ENCODE results near the gene FAM184B. TPM values are rescaled to one million over a fixed set of nuclear protein-coding genes. Genes with fewer than 3 reads are reported as not detected.

Gene FAM184B
- polyA plus RNA-seq, 1 experiment = 0.01 TPM

DNA sequence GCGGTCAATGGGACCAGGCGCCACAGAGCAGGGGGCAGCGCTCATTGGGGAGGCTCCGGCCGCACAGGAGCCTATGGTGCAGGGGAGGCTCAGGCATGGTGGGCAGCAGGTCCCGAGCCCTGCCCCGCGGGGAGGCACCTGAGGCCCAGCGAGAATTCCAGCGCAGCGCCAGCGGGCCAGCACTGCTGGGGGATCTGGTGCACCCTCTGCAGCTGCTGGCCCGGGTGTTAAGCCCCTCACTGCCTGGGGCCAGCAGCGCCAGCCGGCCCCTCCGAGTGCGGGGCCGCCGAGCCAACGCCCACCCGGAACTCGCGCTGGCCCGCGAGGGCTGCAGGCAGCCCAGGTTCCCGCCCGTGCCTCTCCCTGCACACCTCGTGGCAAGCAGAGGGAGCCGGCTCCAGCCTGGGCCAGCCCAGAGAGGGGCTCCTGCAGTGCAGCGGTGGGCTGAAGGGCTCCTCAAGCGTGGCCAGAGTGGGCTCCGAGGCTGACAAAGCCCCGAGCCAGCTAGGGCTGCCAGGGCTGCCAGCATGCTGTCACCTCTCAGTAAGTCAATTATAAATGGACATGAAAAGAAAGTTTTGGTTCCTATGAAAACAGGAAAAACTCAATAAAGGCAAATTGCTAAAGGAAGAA, 14.5 kb downstream of the FAM184B start:
- DNase-seq (ENCODE audit: low read depth) = no peak
- Histone ChIP-seq H3K27me3 (ENCODE audit: control insufficient read depth, insufficient read depth, low read length) (no peaks in the 10 kb centered on the region; the same call in 1 of the 2 replicates), H3K36me3 (ENCODE audit: control insufficient read depth, insufficient read depth, low read length) (no peaks in the 10 kb centered on the region), H3K4me3 (ENCODE audit: low read depth, low read length) (no peak overlapping the region)
- TF ChIP-seq, protein P1, sequence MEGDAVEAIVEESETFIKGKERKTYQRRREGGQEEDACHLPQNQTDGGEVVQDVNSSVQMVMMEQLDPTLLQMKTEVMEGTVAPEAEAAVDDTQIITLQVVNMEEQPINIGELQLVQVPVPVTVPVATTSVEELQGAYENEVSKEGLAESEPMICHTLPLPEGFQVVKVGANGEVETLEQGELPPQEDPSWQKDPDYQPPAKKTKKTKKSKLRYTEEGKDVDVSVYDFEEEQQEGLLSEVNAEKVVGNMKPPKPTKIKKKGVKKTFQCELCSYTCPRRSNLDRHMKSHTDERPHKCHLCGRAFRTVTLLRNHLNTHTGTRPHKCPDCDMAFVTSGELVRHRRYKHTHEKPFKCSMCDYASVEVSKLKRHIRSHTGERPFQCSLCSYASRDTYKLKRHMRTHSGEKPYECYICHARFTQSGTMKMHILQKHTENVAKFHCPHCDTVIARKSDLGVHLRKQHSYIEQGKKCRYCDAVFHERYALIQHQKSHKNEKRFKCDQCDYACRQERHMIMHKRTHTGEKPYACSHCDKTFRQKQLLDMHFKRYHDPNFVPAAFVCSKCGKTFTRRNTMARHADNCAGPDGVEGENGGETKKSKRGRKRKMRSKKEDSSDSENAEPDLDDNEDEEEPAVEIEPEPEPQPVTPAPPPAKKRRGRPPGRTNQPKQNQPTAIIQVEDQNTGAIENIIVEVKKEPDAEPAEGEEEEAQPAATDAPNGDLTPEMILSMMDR (IDR thresholded peaks at IDR 0.05; ENCODE audit: insufficient read depth, low read depth, low read length) = no peak
- ChIA-PET CTCF (no interaction called here), POLR2A (no interaction called here)

- TF ChIP-seq, protein P1 (IDR thresholded peaks at IDR 0.05; ENCODE audit: insufficient read depth, low read depth, low read length) = no peak
- ChIA-PET POLR2A (no interaction called here), CTCF (no interaction called here)
- Histone ChIP-seq H3K36me3 (ENCODE audit: control insufficient read depth, insufficient read depth, low read length) (no peaks in the 10 kb centered on the region), H3K4me3 (ENCODE audit: low read depth, low read length) (no peak overlapping the region), H3K27me3 (ENCODE audit: control insufficient read depth, insufficient read depth, low read length) (peaks cover 2% of the 10 kb centered on the region; the same call in 1 of the 2 replicates)
- DNase-seq (ENCODE audit: low read depth) = no peak
Observed at GRCh38 chr4:17765514-17766286, 15.7 kb downstream of the FAM184B start.

DNA sequence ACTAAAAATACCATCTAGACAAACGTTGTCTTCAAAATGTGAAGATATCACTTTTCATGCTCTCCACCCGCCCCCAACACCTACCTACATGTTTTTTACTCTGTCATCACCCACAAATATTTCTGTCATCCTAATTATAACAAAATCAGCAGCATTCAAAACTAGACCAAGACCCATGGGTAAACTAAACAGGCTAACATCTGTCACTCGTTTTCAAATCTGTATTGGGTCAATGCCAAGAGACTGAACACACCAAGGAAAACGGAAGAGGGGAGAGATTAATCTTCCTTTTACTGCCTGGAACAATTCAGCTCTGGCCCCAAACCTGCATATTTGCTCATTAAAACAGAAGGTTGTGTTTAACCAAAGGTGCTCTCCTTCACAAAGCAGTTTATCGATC, 17.5 kb downstream of the FAM184B start:
- Histone ChIP-seq H3K36me3 (ENCODE audit: control insufficient read depth, insufficient read depth, low read length) (no peaks in the 10 kb centered on the region), H3K27me3 (ENCODE audit: control insufficient read depth, insufficient read depth, low read length) (peaks cover 2% of the 10 kb centered on the region; the same call in 1 of the 2 replicates), H3K4me3 (ENCODE audit: low read depth, low read length) (no peak overlapping the region)
- TF ChIP-seq, protein P1 (IDR thresholded peaks at IDR 0.05; ENCODE audit: insufficient read depth, low read depth, low read length) = no peak
- POLR2A ChIA-PET = interaction anchor here (0.9 kb wide), 1 partner anchor 18 kb away, joined by 4 read pairs; the partner anchor contains the start of gene FAM184B
- CTCF ChIA-PET = interaction anchor here (0.6 kb wide), 1 partner anchor 297 kb away, joined by 3 read pairs; no protein-coding TSS in a partner anchor
- no peak for DNase-seq (ENCODE audit: low read depth)

- Histone ChIP-seq H3K4me3 (ENCODE audit: low read depth, low read length) (no peak overlapping the region), H3K36me3 (ENCODE audit: control insufficient read depth, insufficient read depth, low read length) (no peaks in the 10 kb centered on the region), H3K27me3 (ENCODE audit: control insufficient read depth, insufficient read depth, low read length) (peaks cover 2% of the 10 kb centered on the region; the same call in 1 of the 2 replicates)
- no peak for DNase-seq (ENCODE audit: low read depth)
- CTCF ChIA-PET = interaction anchor here (1.0 to 1.1 kb wide), 2 partner anchors 23 to 26 kb away, joined by 3 read pairs; no protein-coding TSS in a partner anchor
- POLR2A ChIA-PET = no interaction called here
- TF ChIP-seq, protein P1 (IDR thresholded peaks at IDR 0.05; ENCODE audit: insufficient read depth, low read depth, low read length) = no peak
Observed at GRCh38 chr4:17763416-17763815, 18.0 kb downstream of the FAM184B start.

GRCh38 chr4:17762726-17763125, 18.7 kb downstream of the FAM184B start:
- H3K27me3 ChIP-seq (ENCODE audit: control insufficient read depth, insufficient read depth, low read length) = peaks cover 2% of the 10 kb centered on the region; the same call in 1 of the 2 replicates
- POLR2A ChIA-PET = no interaction called here
- CTCF ChIA-PET = interaction anchor here (1.0 to 1.1 kb wide), 2 partner anchors 23 to 27 kb away, joined by 3 read pairs; no protein-coding TSS in a partner anchor
- TF ChIP-seq, protein P1 (IDR thresholded peaks at IDR 0.05; ENCODE audit: insufficient read depth, low read depth, low read length) = peak; percentile 32
- no peak for DNase-seq (ENCODE audit: low read depth)
- no peaks in the 10 kb centered on the region for H3K36me3 ChIP-seq (ENCODE audit: control insufficient read depth, insufficient read depth, low read length)
- no peak overlapping the region for H3K4me3 ChIP-seq (ENCODE audit: low read depth, low read length)

All from BJ (cell line).